Hematopoietic multipotent progenitor cell treated with erythropoietin and hydrocortisone succinate and interleukin-3 and kit ligand, for 4 days (in vitro differentiated cells): ENCODE results near the gene NTRK3.

Experiments used
- DNase-seq: peaks from one replicate; pipeline ENCODE4 v3.0.0-alpha.2; 2015

NTRK3 gene

DNA sequence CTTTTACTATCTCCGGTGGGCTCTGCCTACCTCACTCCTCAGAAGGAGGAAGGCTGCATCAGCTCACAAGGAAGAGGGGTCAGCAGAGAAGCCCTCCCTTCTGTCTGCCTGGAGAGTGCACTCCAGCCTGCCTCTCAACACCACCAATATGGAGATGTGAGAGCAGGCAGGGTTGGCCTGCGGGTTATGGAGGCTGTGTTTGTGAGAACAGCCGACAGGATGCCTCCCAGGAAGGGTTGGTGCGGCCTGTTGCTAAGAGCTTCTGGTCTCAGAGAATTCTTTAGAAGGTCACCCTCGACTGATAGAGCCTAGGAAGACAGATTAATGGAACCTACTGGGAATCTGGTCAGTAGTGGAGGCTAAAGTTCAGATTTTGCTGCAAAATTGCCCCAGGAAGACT, 326.1 kb downstream of the NTRK3 start:
- DNase-seq, result no peak

DNA sequence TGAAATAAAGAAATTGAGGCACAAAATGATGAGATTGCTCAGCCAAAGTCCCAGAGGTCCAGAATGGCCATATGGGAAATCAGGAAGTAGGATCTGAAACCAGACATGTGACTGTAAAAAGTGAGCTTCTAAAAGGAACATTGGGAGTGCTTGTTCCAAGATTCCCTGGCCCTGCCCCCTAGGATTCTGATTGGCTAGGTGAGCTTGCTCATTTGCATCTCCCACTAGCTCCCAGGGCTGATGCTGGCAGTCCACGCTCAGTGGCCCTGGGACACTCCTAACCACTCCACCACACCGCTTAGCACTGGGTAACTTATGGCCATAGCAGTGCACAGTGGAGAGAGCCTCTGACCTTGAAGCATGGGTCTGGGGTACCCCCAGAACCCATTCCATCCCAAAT, 326.7 kb downstream of the NTRK3 start:
- DNase-seq, result no peak

DNA sequence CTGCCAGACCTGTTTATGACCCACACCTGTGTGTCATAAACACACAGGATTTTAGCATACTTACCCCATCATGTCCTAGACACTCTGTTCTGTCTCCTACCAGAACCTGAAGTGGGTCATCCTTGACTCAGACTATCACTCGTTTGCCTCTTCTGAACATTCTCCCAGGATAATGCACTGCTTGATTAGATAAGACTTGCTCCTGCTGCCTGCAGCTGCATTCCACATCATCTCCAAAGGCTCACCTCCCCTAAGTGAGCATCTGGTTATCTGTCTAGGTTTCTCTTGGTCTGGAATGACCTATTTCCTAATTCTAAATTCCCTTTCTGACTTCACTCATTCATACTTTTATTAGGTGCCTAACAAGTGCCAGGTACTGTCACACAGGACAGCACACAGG, 332.1 kb downstream of the NTRK3 start:
- no peak for DNase-seq

DNA sequence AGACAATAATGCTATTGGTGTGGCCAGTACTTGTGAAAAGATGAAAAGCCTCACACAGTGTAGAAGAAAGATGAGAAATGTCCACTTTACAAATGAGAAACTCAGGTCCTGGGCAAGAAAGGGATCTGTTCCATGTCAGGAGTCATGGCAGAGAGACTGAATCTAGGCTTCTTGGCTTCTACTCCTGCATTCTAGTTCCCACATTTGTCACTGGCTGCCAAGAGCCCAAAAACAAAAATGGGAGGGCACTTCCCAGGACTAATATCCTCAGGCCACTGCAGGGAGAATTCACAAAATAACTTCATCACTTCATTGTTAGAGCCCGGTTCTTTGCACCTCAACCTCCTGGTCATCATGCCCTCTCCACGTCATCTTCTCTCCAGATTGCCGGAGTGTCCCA, 337.5 kb downstream of the NTRK3 start:
- no peak for DNase-seq

DNA sequence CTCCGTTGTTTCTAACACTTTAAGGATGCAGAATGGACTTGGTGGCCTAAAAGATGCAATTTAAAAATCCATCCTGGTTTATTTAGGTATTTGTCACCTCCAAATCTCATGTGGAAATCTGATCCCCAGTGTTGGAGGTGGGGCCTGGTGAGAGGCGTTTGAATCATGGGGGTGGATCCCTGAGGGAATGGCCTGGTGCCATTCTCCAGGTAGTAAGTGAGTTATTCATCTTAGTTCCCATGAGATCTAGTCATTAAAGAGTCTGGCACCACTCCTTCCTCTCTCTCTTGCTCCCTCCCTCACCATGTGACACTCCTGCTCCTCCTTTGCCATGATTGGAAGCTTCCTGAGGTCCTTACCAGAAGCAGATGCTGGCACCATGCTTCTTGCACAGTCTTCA, 339.1 kb downstream of the NTRK3 start:
- DNase-seq, result no peak

DNA sequence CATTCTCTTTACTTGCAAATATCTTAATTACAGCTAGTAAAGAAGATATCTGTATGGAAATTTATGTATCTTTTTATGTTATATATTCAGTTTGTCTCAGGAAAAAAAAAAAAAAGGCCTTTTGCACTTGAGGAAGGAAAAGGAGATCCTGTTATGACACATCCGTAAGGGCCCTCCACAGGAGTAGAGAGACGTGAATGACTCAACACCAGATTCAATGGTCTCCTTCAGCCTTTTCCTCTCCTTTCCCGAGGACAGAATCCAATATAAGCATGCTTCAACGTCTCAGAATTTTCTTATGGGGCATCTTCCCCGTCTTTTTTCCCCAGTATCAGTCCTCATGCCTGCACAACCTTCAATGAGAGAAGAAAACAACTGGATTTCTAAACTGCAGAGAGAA, 340.3 kb downstream of the NTRK3 start:
- no peak for DNase-seq

DNA sequence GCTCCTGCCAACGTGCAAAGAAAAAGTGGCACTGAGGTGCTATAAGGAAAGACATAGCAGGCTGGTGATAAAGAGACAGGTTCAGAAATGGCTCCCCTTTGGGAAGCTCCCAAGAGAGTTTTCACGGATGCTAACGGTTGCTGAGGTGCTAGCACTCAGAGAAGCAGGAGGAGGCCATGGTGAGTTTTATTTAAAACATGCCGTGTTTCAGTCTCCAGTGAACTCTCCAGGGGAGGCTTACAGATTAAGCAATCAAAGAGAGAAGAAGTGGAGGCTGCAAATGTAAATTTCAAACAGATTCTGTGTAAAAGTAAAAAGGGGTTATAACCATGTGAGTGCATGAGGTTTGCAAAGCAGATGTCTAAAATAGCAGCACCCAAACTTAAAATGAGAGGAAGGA, 346.2 kb downstream of the NTRK3 start:
- DNase-seq, result no peak

DNA sequence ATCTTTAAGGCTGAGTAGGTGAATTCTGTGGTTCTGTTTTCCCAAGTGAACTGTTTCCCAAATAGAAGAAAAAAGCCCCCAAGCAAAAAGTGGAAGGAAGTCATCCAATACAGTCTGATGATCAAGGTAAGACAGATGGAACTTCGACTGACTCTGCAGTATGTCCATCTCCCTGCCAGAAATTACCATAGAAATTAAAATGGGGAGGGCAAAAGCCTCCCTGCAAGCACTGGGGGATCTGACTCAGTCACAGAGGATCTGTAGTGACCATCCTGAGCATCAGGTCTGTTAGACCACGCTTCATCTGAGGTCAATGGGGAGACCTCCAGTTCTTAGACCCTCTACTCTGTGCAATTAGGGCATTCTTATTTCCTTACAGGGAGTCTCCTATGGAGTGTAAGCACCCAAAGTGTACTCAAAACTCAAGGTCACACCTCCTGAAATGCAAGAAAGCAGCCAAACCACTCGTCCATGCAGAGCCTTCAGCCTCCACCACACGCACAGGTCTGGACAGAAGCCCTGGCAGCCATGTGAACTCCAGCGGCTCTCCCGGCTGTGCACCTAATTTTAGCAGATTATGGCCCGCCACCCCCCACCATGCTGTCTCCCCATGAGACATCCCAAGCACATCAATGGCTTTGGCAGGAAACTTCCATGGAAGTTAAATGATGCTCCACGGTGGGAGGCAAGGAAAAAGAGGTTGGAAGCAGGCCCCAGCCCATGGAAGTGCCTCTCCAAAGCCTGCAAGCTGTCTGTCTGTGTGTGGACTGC, 348.7 kb downstream of the NTRK3 start:
- no peak for DNase-seq

DNA sequence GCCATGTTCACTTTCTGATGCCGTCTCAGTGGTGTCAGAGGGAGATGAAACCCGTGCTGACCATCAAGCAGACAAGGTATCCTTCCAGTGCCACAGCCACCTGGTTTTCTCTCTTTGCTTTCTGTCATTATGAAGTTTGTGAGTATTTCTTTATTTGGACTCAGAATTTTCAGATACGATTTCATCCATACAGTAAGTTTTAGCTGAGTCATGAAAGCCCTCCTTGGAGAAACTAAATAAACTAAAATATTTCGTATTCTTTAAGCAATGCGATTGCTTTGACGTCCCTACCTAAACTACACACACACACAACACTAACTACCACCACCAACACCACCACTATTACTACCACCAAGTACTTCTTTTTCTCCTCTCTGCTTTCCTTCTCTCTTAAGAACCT, 350.1 kb downstream of the NTRK3 start:
- no peak for DNase-seq

DNA sequence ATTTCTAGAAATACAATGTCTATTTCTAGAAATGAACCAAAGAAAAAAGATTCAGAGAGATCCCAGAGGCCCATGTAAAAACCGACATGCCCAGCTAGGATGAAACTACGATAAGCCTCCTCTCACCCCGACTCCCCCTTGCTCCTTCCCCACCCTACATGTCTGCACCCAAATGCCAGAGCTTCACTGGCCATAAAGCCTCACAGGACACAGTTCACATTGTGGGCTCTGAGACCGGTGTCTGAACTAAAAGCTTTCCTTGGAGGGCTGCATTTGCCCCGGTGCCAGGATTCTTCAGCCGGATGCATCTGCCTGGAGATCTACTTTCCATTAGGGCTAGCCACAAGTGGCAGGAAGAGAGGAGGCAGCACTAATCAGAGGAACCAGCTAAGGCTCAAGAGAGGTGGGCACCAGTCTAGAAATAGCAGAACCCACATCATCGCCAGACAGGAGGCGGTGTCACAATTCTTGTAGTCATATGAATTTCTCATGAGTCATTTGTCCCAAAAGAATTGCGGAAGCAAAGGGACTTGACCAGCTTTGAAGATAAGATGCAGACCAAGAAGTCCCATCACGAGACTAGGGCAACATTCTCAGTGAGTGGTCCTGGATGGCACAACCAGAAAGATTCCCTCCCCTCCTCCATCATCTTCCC, 353.6 kb downstream of the NTRK3 start:
- peak; percentile 62 for DNase-seq

DNA sequence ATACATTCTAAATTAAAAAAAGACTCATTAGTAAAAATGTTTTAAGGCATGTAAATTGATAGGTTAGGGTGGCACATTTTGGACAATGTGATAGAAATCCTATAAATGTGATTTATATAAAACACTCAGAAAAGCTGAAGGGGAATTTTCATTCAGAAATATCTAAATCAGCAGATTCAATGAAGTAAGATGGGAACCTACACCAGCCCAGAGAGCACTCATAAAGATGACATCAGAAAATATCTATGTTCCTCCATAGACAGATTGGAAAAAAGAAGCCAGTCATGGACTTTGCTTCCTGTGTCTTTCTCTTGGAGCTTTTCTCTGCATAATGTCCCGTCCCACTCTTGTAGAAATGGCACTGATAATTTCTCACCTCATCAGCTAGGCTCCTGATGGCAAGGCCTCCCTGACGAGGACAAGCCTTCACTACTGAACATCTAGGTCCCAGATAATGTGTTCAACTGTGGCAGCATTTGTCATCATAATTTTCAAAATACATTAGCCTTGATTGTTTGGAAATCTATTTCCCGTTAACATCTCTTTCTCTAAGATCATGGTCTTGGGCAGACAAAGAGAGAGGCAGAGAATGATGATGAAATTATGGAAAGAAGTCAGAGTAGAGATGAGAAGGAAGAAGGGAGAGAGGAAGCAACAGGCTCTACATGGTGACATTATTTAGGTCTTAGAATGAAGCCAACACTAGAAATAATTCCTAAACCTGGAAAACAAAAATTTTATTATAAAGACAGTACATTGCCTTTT, 354.4 kb downstream of the NTRK3 start:
- no peak for DNase-seq

DNA sequence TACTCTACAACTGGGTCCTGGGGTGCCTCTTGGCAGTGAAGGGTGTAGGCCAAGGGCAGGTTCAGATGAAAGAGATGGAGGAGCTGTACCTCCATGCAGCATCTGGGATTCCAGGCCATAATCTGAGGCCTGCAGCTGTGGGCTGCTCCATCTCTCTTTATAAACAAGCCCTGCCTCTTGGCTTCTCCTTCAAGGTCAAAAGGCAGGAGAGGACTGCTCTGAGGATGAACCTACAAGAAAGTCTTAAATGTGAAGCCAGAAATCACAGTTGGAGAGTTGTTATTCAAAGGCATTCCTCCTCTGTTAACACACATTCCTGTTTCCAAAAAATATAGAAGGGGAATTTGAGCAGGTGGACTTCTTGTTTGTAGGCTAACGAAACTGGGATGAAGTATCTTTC, 355.5 kb downstream of the NTRK3 start:
- DNase-seq, result no peak

DNA sequence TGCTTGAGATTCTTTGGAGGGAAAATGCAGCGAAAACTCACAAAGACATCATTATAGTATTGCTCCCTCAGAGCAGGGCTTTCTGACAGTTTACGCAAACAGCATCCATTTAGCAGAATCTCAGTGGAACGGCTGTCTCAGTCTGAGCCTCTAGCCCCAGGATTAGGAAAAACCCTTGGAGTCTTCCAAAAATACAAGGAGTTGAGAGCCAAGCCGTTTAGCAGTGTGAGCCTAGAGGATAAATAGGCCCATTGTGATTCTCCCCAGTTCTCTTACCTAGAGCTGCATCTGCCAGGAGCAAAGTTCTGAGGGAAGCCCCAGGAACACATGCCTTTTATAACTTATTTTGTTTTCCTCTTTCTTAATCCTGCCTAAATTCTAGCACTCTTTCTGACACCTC, 359.6 kb downstream of the NTRK3 start:
- no peak for DNase-seq

DNA sequence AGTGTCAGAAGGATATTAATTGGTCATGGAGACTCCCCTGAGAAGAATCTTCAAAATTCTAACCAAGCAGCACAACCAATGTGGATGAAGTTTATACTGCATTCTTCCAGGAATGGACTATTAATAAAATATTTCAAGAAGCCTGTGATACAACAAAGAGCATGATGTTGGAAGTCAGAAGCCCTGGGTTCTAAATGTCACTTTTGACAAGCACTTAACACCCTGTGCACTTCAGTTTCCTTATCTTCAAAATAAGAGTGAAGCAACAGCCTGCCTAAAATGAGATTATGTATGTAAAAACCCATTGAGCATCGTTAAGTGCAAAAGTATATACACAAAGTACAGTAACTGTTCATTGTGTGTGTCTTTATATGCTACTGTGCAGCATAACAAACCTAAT, 369.4 kb downstream of the NTRK3 start:
- no peak for DNase-seq

DNA sequence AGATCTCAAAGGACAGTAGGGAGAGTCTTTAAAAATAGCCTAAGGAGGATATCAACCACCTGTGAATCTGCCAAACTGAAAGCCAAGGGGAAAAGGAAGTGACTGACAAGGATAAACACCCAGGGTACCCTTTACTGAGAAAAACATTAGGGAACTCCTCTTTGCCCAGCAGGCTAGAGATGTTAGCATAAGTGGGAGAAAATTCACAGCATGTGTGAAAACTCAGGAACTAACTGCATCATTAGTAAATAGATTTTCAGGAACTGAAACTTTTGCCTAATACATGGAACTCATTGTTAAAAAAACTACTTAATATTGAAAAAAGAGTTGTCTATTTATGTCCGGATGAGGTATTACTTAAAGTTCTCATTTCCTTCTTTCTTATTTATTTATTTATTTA, 375.5 kb downstream of the NTRK3 start:
- DNase-seq, result no peak

DNA sequence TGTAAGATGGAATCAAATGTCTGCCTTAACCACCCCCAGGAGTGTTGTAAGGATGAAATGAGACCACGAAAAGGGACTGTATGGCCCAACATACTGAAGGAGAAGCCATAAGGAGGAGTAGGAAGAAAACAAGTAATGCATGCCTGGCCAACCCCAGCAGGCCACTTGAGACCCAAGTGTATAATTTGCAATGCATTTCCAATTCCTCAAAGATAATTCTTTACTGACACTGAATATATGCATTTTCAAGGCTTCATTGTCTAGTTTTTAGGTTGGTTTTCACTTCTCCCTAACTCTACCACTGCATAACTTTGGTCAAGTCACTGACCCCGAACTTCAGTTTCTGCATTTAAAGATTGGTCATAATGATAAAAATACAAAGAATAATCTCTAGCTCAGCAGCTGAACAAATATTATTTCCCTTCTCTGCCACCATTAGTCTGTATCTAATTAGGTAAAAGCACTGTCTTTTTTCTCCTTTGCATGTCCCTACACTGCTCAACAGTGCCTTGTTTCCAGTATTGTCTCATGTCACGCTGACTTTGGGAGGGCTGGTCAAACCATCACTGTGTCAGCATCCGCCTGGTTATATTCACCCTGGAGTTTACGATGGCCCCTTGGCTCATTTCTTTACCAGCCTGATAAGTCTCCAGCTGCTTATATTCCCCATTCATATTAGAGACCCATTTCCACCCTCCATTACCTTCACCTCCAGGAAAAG, 378.6 kb downstream of the NTRK3 start:
- DNase-seq, result no peak

DNA sequence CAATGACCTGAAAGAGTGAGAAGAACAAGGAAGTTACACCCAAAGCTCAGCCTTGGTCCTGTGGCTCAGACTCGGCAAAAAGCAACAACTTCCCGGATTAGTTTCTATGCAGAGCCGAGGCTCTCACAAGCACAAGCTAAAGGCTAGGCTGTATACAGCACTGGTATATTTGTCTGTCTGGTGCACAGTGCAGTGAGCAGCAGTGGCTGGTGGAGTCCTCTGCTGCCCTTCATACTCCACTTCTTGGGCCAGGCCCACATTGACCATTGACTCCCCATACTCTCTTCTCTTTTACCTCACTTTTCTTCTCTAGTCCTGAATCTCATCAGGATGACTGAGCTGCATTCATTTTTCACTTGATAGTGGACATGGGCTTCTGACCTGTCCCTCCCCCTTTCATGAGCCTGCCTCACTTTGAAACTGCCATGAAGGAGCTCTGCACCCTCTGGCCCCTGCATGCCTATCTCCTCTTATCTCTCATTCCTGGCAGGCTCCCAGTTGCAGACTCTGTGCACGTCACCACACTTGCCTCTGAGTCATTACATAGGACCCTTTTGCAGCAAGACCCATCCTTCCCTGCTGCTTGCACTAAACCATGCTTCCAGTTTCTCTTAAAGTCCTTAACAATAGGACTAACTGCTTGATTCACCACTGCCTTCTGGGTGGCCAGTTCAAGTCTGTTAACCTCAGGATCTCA, 379.3 kb downstream of the NTRK3 start:
- peak; percentile 65 for DNase-seq

DNA sequence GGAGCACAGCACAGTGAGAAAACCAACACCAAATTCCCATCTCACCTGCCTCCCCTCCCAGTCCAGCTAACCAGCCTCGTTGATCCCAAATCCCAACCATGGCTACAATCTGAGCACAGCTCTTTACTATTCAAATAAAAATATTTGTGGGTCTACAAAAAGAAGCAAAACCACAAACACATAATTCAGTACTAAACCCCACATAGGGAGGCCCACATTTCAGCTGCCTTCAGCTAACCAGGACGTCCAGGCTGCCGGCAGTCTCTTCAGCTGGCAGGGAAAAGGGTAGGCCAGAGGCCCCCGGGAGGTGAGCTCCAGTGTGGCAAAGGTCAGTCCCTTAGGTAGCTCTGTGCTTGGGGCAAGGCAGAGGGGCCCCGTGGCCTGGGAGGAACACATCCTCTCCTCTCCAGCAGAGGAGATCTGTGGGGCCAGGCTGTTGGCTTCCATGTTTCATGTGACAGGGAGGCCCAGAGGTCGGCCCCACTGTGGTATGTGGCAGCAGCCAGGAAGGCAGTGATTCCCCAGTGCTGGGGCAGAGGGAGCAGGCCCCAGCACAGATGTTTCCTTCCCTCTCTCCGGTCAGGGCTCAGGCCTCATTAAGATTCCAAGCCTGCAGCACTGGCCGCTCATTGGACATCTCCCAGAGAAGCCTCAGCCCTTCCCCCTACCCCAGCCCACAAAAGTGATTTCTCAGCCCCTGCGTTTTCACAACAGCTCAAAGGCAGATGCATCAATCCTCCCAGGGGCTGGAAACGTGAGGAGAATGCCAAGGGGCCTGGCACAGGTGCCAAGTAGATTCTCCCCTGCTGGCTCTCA, 381.4 kb downstream of the NTRK3 start:
- DNase-seq, result peak; percentile 49

DNA sequence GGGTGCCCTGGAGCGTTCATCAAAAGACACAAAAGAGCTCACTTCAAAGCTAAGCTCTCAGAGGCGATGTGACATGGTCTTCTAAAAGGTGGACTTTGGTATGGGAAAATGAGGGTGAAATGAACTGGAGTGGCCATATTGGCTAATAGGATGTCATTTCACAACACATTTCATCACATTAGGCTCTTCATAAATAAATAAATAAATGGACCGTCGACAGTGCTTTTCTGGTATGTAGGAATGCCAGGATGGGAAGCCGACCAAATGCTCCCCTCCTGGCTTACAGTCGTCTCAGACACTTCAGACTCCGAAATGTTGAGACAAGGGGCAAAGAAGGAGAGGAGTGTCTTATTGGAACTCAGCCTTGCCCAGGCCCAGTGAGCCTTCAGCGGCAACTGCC, 383.0 kb downstream of the NTRK3 start:
- DNase-seq, result no peak

DNA sequence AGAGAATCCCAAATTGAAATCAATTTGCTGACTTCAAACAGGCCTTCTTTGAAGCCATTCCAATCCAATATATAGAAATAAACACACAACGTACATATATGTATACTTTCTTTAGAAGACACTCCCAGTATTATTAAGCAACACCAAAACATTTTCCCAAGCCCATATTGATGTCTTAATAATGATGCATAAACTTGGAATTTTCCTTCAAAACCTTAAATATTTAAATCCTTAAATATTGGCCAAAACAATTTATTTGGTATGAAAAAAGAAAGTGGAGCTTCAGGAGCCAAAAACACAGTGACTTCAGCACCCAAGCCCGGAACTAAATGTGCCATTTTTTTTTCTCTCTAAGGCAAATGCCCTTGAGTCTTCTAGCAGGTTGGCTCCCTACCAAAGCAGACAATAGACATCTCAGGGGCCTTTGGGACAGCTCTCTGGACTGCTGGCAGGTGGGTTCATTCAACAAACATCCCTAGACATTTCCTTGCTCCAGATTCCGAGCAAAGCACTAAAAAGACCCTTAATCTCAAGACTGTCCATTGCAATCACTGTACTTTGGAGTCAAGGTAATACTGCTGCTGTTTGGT, 384.7 kb downstream of the NTRK3 start:
- no peak for DNase-seq

DNA sequence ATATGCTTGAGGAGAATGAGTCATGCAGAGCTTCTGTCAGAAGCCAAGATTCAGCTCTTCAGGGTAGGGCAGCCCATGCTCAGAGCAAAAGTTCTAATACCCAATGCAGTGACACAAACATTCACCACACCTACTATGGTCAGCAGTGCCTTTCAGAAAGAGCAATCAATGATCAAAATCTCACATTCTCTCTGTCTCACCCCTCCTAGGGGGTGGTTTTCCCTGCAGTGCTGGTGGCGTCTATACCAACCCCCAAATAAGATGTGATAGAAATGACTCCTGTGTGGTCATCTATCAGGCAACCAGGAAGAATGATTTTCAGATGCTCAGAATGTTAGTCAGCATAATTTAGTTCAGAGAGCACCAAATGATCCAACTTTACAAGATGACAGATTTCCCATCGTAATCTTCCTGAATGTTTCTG, 385.3 kb downstream of the NTRK3 start:
- no peak for DNase-seq
